SK-N-SH treated with all-trans-retinoic acid at 6 μM for 48 hours (cell line): Measurements from ENCODE around the gene IL13RA2.

Experiments used
- BACH2 ChIP-seq: fragments of 250-450 bp; sonication (Bioruptor Pico); IDR thresholded peaks from 2 replicates; pipeline ENCODE4 v1.9.0; 2021; ENCODE audit warnings: mild to moderate bottlenecking, borderline replicate concordance
- CSDC2 ChIP-seq: fragments of 250-450 bp; sonication (Bioruptor Pico); IDR thresholded peaks from 2 replicates; pipeline ENCODE4 v1.5.0; 2020; ENCODE audit warnings: mild to moderate bottlenecking, moderate library complexity
- ISL1 ChIP-seq: fragments of 250-450 bp; sonication (Bioruptor Pico); IDR thresholded peaks from 2 replicates; pipeline ENCODE4 v2.1.2; 2022; ENCODE audit warnings: mild to moderate bottlenecking, moderate library complexity
- RARB ChIP-seq: fragments of 250-450 bp; sonication (Bioruptor Pico); IDR thresholded peaks from 2 replicates; pipeline ENCODE4 v1.8.0; 2021; ENCODE audit warnings: mild to moderate bottlenecking, moderate library complexity
- TCF4 ChIP-seq: fragments of 250-450 bp; sonication (Bioruptor Pico); IDR thresholded peaks from 2 replicates; pipeline ENCODE4 v1.8.0; 2021; ENCODE audit warnings: mild to moderate bottlenecking, moderate library complexity, borderline replicate concordance
- TOX ChIP-seq: fragments of 250-450 bp; sonication (Bioruptor Pico); IDR thresholded peaks from 2 replicates; pipeline ENCODE4 v1.8.0; 2021; ENCODE audit warnings: mild to moderate bottlenecking, moderate library complexity, borderline replicate concordance
- ZC3H10 ChIP-seq: fragments of 250-450 bp; sonication (Bioruptor Pico); IDR thresholded peaks from 2 replicates; pipeline ENCODE4 v1.5.1; 2021; ENCODE audit warnings: mild to moderate bottlenecking, moderate library complexity
- ZFP3 ChIP-seq: fragments of 250-450 bp; sonication (Bioruptor Pico); IDR thresholded peaks from 2 replicates; pipeline ENCODE4 v1.5.0; 2020; ENCODE audit warnings: mild to moderate bottlenecking, moderate library complexity
- ZFP30 ChIP-seq: fragments of 450-650 bp; formaldehyde crosslinking; IDR thresholded peaks from 2 replicates; pipeline ENCODE4 v1.5.0; 2022; ENCODE audit warnings: mild to moderate bottlenecking, moderate library complexity
- ZNF70 ChIP-seq: fragments of 450-650 bp; formaldehyde crosslinking; IDR thresholded peaks from 2 replicates; pipeline ENCODE4 v1.5.0; 2020; ENCODE audit warnings: mild to moderate bottlenecking, moderate library complexity
- TF ChIP-seq, protein P1 (sequence below): fragments of 250-450 bp; sonication (Bioruptor Pico); IDR thresholded peaks from 2 replicates; pipeline ENCODE4 v1.8.0; 2020; ENCODE audit warnings: mild to moderate bottlenecking, moderate library complexity, borderline replicate concordance
- TF ChIP-seq, protein P2 (sequence below): fragments of 250-450 bp; sonication (Bioruptor Pico); IDR thresholded peaks from 2 replicates; pipeline ENCODE4 v1.5.1; 2020; ENCODE audit warnings: low read depth, mild to moderate bottlenecking, moderate library complexity
- TF ChIP-seq, protein P3 (sequence below): fragments of 250-450 bp; sonication (Bioruptor Pico); IDR thresholded peaks from 2 replicates; pipeline ENCODE4 v1.5.0; 2020; ENCODE audit warnings: mild to moderate bottlenecking, moderate library complexity

DNA sequence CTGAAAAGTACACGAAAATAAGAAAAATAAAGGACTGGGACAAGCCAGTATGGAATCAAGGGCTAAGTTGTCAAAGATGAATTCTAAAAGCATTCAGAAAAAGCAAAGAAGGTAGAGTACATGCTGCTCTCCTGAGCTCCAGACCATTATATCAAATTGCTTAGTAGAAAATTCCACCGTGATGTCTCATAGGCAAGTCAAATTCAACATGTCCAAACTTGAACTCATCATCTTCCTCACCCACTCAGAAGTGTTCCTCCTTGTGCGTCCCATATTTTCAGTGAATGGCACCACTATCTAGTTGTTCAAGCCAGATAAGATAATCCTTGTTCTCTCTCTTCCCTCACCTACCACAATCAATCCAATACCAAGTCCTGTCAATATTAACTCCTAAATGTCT is 37.5 kb upstream of the IL13RA2 start:
- TF ChIP-seq BACH2 (CRISPR knock-in tag) (no peak), ZNF70 (CRISPR knock-in tag) (no peak), ZFP30 (no peak), RARB (no peak), TCF4 (no peak), ZC3H10 (CRISPR knock-in tag) (no peak), ZFP3 (CRISPR knock-in tag) (no peak), TOX (CRISPR knock-in tag) (no peak), ISL1 (CRISPR knock-in tag) (no peak), CSDC2 (CRISPR knock-in tag) (no peak)
- TF ChIP-seq, protein P1, sequence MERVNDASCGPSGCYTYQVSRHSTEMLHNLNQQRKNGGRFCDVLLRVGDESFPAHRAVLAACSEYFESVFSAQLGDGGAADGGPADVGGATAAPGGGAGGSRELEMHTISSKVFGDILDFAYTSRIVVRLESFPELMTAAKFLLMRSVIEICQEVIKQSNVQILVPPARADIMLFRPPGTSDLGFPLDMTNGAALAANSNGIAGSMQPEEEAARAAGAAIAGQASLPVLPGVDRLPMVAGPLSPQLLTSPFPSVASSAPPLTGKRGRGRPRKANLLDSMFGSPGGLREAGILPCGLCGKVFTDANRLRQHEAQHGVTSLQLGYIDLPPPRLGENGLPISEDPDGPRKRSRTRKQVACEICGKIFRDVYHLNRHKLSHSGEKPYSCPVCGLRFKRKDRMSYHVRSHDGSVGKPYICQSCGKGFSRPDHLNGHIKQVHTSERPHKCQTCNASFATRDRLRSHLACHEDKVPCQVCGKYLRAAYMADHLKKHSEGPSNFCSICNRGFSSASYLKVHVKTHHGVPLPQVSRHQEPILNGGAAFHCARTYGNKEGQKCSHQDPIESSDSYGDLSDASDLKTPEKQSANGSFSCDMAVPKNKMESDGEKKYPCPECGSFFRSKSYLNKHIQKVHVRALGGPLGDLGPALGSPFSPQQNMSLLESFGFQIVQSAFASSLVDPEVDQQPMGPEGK (CRISPR knock-in tag), result no peak
- TF ChIP-seq, protein P2, sequence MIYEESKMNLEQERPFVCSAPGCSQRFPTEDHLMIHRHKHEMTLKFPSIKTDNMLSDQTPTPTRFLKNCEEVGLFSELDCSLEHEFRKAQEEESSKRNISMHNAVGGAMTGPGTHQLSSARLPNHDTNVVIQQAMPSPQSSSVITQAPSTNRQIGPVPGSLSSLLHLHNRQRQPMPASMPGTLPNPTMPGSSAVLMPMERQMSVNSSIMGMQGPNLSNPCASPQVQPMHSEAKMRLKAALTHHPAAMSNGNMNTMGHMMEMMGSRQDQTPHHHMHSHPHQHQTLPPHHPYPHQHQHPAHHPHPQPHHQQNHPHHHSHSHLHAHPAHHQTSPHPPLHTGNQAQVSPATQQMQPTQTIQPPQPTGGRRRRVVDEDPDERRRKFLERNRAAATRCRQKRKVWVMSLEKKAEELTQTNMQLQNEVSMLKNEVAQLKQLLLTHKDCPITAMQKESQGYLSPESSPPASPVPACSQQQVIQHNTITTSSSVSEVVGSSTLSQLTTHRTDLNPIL (CRISPR knock-in tag), result no peak
- TF ChIP-seq, protein P3, sequence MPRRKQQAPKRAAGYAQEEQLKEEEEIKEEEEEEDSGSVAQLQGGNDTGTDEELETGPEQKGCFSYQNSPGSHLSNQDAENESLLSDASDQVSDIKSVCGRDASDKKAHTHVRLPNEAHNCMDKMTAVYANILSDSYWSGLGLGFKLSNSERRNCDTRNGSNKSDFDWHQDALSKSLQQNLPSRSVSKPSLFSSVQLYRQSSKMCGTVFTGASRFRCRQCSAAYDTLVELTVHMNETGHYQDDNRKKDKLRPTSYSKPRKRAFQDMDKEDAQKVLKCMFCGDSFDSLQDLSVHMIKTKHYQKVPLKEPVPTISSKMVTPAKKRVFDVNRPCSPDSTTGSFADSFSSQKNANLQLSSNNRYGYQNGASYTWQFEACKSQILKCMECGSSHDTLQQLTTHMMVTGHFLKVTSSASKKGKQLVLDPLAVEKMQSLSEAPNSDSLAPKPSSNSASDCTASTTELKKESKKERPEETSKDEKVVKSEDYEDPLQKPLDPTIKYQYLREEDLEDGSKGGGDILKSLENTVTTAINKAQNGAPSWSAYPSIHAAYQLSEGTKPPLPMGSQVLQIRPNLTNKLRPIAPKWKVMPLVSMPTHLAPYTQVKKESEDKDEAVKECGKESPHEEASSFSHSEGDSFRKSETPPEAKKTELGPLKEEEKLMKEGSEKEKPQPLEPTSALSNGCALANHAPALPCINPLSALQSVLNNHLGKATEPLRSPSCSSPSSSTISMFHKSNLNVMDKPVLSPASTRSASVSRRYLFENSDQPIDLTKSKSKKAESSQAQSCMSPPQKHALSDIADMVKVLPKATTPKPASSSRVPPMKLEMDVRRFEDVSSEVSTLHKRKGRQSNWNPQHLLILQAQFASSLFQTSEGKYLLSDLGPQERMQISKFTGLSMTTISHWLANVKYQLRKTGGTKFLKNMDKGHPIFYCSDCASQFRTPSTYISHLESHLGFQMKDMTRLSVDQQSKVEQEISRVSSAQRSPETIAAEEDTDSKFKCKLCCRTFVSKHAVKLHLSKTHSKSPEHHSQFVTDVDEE (CRISPR knock-in tag), result no peak
